ENCODE data around the gene SLC35D3. TPM values are rescaled to one million over a fixed set of nuclear protein-coding genes. Genes with fewer than 3 reads are reported as not detected.

Gene SLC35D3
- total RNA-seq, 1 donor: not detected

- no peak for DNase-seq (ENCODE audit: low read depth)
- TF ChIP-seq CTCF (IDR thresholded peaks at IDR 0.05; ENCODE audit: insufficient read depth, low read length): no peak
- H3K4me3 ChIP-seq (ENCODE audit: low read depth, low read length): no peak overlapping the region
Observed at GRCh38 chr6:136962661-136963060, 40.6 kb downstream of the SLC35D3 start.

DNA sequence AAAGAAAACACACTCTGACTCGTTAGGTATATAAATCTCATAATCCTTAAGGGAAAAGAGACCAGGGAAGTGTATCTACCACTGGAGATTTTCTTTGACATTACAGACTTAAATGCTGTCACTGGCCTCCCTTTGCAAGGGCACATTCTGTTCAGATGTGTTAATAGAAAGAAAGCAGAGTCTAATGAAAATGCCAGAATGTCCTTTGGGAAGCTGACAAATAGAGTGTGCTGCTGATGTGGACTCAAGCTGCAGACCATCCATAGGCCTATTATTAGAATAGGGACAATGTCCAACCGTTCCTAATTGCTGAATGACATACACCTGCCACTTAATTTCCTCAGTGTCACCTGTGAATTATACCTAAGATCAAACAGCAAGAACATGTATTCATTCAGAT, 41.2 kb downstream of the SLC35D3 start:
- TF ChIP-seq CTCF (IDR thresholded peaks at IDR 0.05; ENCODE audit: insufficient read depth, low read length): no peak
- no peak overlapping the region for H3K4me3 ChIP-seq (ENCODE audit: low read depth, low read length)
- no peak for DNase-seq (ENCODE audit: low read depth)

- DNase-seq (ENCODE audit: low read depth): no peak
- no peak for TF ChIP-seq CTCF (IDR thresholded peaks at IDR 0.05; ENCODE audit: insufficient read depth, low read length)
Observed at GRCh38 chr6:136964398-136964797, 42.3 kb downstream of the SLC35D3 start.

DNA sequence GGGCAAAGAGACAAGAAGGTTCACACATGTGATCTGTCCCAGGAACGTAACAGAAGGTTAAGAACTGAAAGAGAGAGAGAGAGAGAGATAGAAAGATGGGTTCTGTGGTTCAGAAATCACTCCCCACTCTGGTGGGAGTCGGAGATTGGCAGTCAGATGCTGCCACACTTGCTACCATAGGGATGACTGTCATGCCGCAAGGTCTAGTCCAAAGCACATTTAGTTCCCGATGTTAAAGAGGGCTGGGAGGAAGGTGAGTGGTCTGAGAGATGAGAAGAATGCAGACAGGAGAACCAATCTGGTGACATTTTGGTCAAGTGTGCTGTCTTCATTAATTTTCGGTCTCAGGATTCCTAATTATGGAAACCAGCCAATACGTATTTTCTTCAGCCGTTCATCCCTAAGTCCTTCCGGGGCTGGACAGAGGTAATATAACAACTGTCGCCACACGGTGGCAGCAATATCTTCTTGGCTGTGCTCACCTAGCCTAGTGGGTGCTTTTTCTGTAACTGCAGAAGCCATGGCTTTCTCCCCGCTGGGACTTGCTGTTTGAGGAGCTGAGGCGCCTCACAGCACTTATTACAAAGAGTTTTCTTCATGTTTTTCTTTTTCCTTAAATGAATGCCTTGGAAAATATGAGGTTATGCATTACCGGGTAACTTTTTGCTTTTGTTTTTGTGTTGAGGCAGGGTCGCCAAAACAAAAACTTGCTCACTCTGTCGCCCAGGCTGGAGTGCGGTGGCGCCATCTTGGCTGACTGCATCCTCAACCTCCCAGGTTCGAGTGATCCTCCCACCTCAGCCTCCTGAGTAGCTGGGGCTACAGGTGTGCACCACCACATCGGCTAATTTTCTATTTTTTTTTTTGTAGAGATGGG, 46.0 kb downstream of the SLC35D3 start:
- peak; percentile 73 for DNase-seq (ENCODE audit: low read depth)
- peak; percentile 55 for TF ChIP-seq CTCF (IDR thresholded peaks at IDR 0.05; ENCODE audit: insufficient read depth, low read length)
- H3K4me3 ChIP-seq (ENCODE audit: low read depth, low read length): no peak overlapping the region

More at GRCh38 chr6:136964398-136964797, 42.3 kb downstream of the SLC35D3 start:
- H3K4me3 ChIP-seq (ENCODE audit: low read depth, low read length): no peak overlapping the region

- no peak for TF ChIP-seq CTCF (IDR thresholded peaks at IDR 0.05; ENCODE audit: insufficient read depth, low read length)
- DNase-seq (ENCODE audit: low read depth): no peak
- no peak overlapping the region for H3K4me3 ChIP-seq (ENCODE audit: low read depth, low read length)
Observed at GRCh38 chr6:136968837-136969236, 46.7 kb downstream of the SLC35D3 start.

- no peak for TF ChIP-seq CTCF (IDR thresholded peaks at IDR 0.05; ENCODE audit: insufficient read depth, low read length)
- DNase-seq (ENCODE audit: low read depth): no peak
- H3K4me3 ChIP-seq (ENCODE audit: low read depth, low read length): no peak overlapping the region
Observed at GRCh38 chr6:136969433-136969832, 47.3 kb downstream of the SLC35D3 start.
